Measurements from ENCODE around the gene FOXP1. TPM values are rescaled to one million over a fixed set of nuclear protein-coding genes. Genes with fewer than 3 reads are reported as not detected.

Gene FOXP1
- total RNA-seq, 2 donors from 2014 or later, result 101 to 171 TPM

- H3K27ac Mint-ChIP-seq, result no peak overlapping the region
- H3K4me1 Mint-ChIP-seq, result peaks cover 26% of the 10 kb centered on the region
- H3K9me3 Mint-ChIP-seq, result no peaks in the 10 kb centered on the region
- no peak for ATAC-seq (replicated peaks)
- H3K36me3 Mint-ChIP-seq (ENCODE audit: low read depth), result no peaks in the 10 kb centered on the region
- H3K4me3 Mint-ChIP-seq, result no peak overlapping the region
- no peaks in the 10 kb centered on the region for H3K27me3 Mint-ChIP-seq
These were observed 77.7 kb downstream of the FOXP1 start for GRCh38 chr3:71505767-71506350.

- Mint-ChIP-seq H3K4me1 (peaks cover 30% of the 10 kb centered on the region), H3K4me3 (peak overlapping the region; percentile 62), H3K27me3 (no peaks in the 10 kb centered on the region), H3K9me3 (no peaks in the 10 kb centered on the region), H3K27ac (peak overlapping the region; percentile 70), H3K36me3 (ENCODE audit: low read depth) (no peaks in the 10 kb centered on the region)
- ATAC-seq (replicated peaks), result peak; percentile 95
These were observed 79.1 kb downstream of the FOXP1 start for GRCh38 chr3:71504250-71505036.

- Mint-ChIP-seq H3K4me1 (peaks cover 35% of the 10 kb centered on the region), H3K4me3 (peak overlapping the region; percentile 62), H3K27ac (peak overlapping the region; percentile 70), H3K9me3 (no peaks in the 10 kb centered on the region), H3K36me3 (ENCODE audit: low read depth) (no peaks in the 10 kb centered on the region), H3K27me3 (no peaks in the 10 kb centered on the region)
- peak; percentile 56 for ATAC-seq (replicated peaks)
These were observed 79.8 kb downstream of the FOXP1 start for GRCh38 chr3:71503525-71504249.

GRCh38 chr3:71502066-71502625, 81.4 kb downstream of the FOXP1 start:
- Mint-ChIP-seq H3K9me3 (no peaks in the 10 kb centered on the region), H3K4me3 (no peak overlapping the region), H3K36me3 (ENCODE audit: low read depth) (no peaks in the 10 kb centered on the region), H3K27ac (no peak overlapping the region), H3K4me1 (peaks cover 35% of the 10 kb centered on the region), H3K27me3 (no peaks in the 10 kb centered on the region)
- ATAC-seq (replicated peaks), result no peak

- no peak for ATAC-seq (replicated peaks)
- Mint-ChIP-seq H3K4me3 (no peak overlapping the region), H3K27me3 (no peaks in the 10 kb centered on the region), H3K36me3 (ENCODE audit: low read depth) (no peaks in the 10 kb centered on the region), H3K27ac (no peak overlapping the region), H3K4me1 (peaks cover 42% of the 10 kb centered on the region), H3K9me3 (no peaks in the 10 kb centered on the region)
These were observed 82.8 kb downstream of the FOXP1 start for GRCh38 chr3:71500696-71501095.

GRCh38 chr3:71499227-71499876, 84.2 kb downstream of the FOXP1 start:
- no peak for ATAC-seq (replicated peaks)
- Mint-ChIP-seq H3K27ac (no peak overlapping the region), H3K4me3 (no peak overlapping the region), H3K9me3 (peaks cover 4% of the 10 kb centered on the region), H3K27me3 (no peaks in the 10 kb centered on the region), H3K36me3 (ENCODE audit: low read depth) (no peaks in the 10 kb centered on the region), H3K4me1 (peaks cover 50% of the 10 kb centered on the region)

- H3K4me1 Mint-ChIP-seq, result peaks cover 46% of the 10 kb centered on the region
- peaks cover 4% of the 10 kb centered on the region for H3K9me3 Mint-ChIP-seq
- H3K36me3 Mint-ChIP-seq (ENCODE audit: low read depth), result no peaks in the 10 kb centered on the region
- H3K27ac Mint-ChIP-seq, result no peak overlapping the region
- no peaks in the 10 kb centered on the region for H3K27me3 Mint-ChIP-seq
- ATAC-seq (replicated peaks), result no peak
- no peak overlapping the region for H3K4me3 Mint-ChIP-seq
These were observed 85.0 kb downstream of the FOXP1 start for GRCh38 chr3:71498543-71498942.

GRCh38 chr3:71497971-71498444, 85.5 kb downstream of the FOXP1 start:
- Mint-ChIP-seq H3K27ac (no peak overlapping the region), H3K27me3 (no peaks in the 10 kb centered on the region), H3K36me3 (ENCODE audit: low read depth) (peaks cover under 1% of the 10 kb centered on the region), H3K9me3 (peaks cover 4% of the 10 kb centered on the region), H3K4me3 (no peak overlapping the region), H3K4me1 (peaks cover 48% of the 10 kb centered on the region)
- no peak for ATAC-seq (replicated peaks)

GRCh38 chr3:71497367-71497897, 86.1 kb downstream of the FOXP1 start:
- H3K27ac Mint-ChIP-seq, result peak overlapping the region; percentile 82
- no peaks in the 10 kb centered on the region for H3K27me3 Mint-ChIP-seq
- peak overlapping the region; percentile 69 for H3K4me3 Mint-ChIP-seq
- H3K36me3 Mint-ChIP-seq (ENCODE audit: low read depth), result peaks cover 6% of the 10 kb centered on the region
- peaks cover 54% of the 10 kb centered on the region for H3K4me1 Mint-ChIP-seq
- ATAC-seq (replicated peaks), result no peak
- peaks cover 6% of the 10 kb centered on the region for H3K9me3 Mint-ChIP-seq

GRCh38 chr3:71495708-71496472, 87.6 kb downstream of the FOXP1 start:
- Mint-ChIP-seq H3K27me3 (no peaks in the 10 kb centered on the region), H3K36me3 (ENCODE audit: low read depth) (peaks cover 20% of the 10 kb centered on the region), H3K4me3 (peak overlapping the region; percentile 69), H3K4me1 (peaks cover 60% of the 10 kb centered on the region), H3K9me3 (peaks cover 7% of the 10 kb centered on the region), H3K27ac (peak overlapping the region; percentile 82)
- ATAC-seq (replicated peaks), result peak; percentile 74

GRCh38 chr3:71494212-71494611, 89.3 kb downstream of the FOXP1 start:
- Mint-ChIP-seq H3K9me3 (peaks cover 7% of the 10 kb centered on the region), H3K27me3 (no peaks in the 10 kb centered on the region), H3K4me3 (peak overlapping the region; percentile 69), H3K27ac (peak overlapping the region; percentile 82), H3K36me3 (ENCODE audit: low read depth) (peaks cover 20% of the 10 kb centered on the region), H3K4me1 (peaks cover 64% of the 10 kb centered on the region)
- no peak for ATAC-seq (replicated peaks)

GRCh38 chr3:71492974-71493771, 90.4 kb downstream of the FOXP1 start:
- Mint-ChIP-seq H3K4me3 (peak overlapping the region; percentile 85), H3K4me1 (peaks cover 69% of the 10 kb centered on the region), H3K27ac (peak overlapping the region; percentile 98), H3K9me3 (peaks cover 7% of the 10 kb centered on the region), H3K27me3 (no peaks in the 10 kb centered on the region), H3K36me3 (ENCODE audit: low read depth) (peaks cover 20% of the 10 kb centered on the region)
- ATAC-seq (replicated peaks), result peak; percentile 54

- Mint-ChIP-seq H3K4me1 (peaks cover 71% of the 10 kb centered on the region), H3K4me3 (peak overlapping the region; percentile 85)
- peak; percentile 20 for ATAC-seq (replicated peaks)
These were observed 91.0 kb downstream of the FOXP1 start for GRCh38 chr3:71492566-71492965.

More at GRCh38 chr3:71492566-71492965, 91.0 kb downstream of the FOXP1 start:
- Mint-ChIP-seq H3K27me3 (no peaks in the 10 kb centered on the region), H3K36me3 (ENCODE audit: low read depth) (peaks cover 20% of the 10 kb centered on the region), H3K27ac (peak overlapping the region; percentile 98), H3K9me3 (peaks cover 7% of the 10 kb centered on the region)

Data from activated T-helper 17 cell treated with anti-CD3 and anti-CD28 coated beads, Interleukin-2, amount 50 U/mL, for 72 hours (primary cell).